GM23338 (cell line): Measurements from ENCODE around the gene RIPOR3.

ENCODE experiments used
- TF ChIP-seq, protein P1 (sequence below): IDR thresholded peaks from one replicate; pipeline ENCODE4 v1.6.1; 2018; ENCODE audit warnings: antibody characterized with exemption; ENCODE audit not compliant: unreplicated experiment
- TF ChIP-seq, protein P2 (sequence below), 2 experiments: fragments of 200-600 bp in 1 of 2; sonication (generic) in 1 of 2; conservative IDR thresholded peaks; 2 replicates each; pipeline versions ENCODE4 v1.5.1 to v1.6.1; 2016 to 2017; ENCODE audit warnings: antibody characterized with exemption in 2 of 2, low read depth in 2 of 2, mild to moderate bottlenecking in 2 of 2, moderate library complexity in 1 of 2

DNA sequence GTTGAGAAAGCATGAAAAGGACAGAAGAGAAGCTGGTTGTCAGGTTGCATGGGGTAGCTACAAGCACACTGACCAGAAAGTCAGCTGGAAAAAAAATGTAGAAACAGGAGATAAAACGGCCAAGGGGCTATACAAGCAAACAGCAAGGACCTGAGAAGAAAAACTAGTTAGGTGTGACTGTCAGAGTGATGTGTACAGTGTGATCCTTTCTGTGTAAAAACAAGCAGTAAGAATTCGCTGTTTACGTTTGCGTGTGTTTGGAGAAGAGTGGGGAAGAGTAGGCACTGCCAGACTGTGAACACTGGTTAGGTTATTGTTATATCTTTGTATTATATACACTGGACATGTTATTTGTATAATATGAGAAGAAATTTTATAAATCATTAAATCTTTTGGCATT lies 153.1 kb downstream of the RIPOR3 start:
- TF ChIP-seq, protein P1, sequence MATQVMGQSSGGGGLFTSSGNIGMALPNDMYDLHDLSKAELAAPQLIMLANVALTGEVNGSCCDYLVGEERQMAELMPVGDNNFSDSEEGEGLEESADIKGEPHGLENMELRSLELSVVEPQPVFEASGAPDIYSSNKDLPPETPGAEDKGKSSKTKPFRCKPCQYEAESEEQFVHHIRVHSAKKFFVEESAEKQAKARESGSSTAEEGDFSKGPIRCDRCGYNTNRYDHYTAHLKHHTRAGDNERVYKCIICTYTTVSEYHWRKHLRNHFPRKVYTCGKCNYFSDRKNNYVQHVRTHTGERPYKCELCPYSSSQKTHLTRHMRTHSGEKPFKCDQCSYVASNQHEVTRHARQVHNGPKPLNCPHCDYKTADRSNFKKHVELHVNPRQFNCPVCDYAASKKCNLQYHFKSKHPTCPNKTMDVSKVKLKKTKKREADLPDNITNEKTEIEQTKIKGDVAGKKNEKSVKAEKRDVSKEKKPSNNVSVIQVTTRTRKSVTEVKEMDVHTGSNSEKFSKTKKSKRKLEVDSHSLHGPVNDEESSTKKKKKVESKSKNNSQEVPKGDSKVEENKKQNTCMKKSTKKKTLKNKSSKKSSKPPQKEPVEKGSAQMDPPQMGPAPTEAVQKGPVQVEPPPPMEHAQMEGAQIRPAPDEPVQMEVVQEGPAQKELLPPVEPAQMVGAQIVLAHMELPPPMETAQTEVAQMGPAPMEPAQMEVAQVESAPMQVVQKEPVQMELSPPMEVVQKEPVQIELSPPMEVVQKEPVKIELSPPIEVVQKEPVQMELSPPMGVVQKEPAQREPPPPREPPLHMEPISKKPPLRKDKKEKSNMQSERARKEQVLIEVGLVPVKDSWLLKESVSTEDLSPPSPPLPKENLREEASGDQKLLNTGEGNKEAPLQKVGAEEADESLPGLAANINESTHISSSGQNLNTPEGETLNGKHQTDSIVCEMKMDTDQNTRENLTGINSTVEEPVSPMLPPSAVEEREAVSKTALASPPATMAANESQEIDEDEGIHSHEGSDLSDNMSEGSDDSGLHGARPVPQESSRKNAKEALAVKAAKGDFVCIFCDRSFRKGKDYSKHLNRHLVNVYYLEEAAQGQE: no peak
- TF ChIP-seq, protein P2, sequence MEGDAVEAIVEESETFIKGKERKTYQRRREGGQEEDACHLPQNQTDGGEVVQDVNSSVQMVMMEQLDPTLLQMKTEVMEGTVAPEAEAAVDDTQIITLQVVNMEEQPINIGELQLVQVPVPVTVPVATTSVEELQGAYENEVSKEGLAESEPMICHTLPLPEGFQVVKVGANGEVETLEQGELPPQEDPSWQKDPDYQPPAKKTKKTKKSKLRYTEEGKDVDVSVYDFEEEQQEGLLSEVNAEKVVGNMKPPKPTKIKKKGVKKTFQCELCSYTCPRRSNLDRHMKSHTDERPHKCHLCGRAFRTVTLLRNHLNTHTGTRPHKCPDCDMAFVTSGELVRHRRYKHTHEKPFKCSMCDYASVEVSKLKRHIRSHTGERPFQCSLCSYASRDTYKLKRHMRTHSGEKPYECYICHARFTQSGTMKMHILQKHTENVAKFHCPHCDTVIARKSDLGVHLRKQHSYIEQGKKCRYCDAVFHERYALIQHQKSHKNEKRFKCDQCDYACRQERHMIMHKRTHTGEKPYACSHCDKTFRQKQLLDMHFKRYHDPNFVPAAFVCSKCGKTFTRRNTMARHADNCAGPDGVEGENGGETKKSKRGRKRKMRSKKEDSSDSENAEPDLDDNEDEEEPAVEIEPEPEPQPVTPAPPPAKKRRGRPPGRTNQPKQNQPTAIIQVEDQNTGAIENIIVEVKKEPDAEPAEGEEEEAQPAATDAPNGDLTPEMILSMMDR (conservative IDR thresholded peaks at IDR 0.05; ENCODE audit: low read depth in 2 of 2): no peak
